GM23248 (cell line): ENCODE data around the gene PDGFC. TPM values are rescaled to one million over a fixed set of nuclear protein-coding genes. Genes with fewer than 3 reads are reported as not detected.
A peak's percentile ranks its signal among the peaks of the same experiment; 100 is the strongest.

Experiments
- DNase-seq: peaks from one replicate; pipeline ENCODE4 v3.0.0-alpha.2; 2015
- H2AFZ ChIP-seq: fragments of 200-600 bp; sonication (generic); 2 replicates; pipeline ENCODE4 v1.6.1; 2016; ENCODE audit warnings: antibody characterized with exemption
- H3F3A ChIP-seq: fragments of 200-600 bp; sonication (generic); 2 replicates; pipeline ENCODE4 v1.6.1; 2016; ENCODE audit warnings: mild to moderate bottlenecking, antibody characterized with exemption, mixed run types; ENCODE audit not compliant: insufficient read depth
- H3K27ac ChIP-seq: fragments of 200-600 bp; sonication (generic); 2 replicates; pipeline ENCODE4 v1.5.1; 2016; ENCODE audit warnings: mild to moderate bottlenecking
- H3K27me3 ChIP-seq: fragments of 200-600 bp; sonication (generic); replicated peaks from 2 replicates; pipeline ENCODE4 v1.6.1; 2016; ENCODE audit warnings: mild to moderate bottlenecking; ENCODE audit not compliant: insufficient read depth
- H3K36me3 ChIP-seq: fragments of 200-600 bp; sonication (generic); 2 replicates; pipeline ENCODE4 v1.6.1; 2016; ENCODE audit warnings: low read depth, mild to moderate bottlenecking
- H3K4me1 ChIP-seq: fragments of 200-600 bp; sonication (generic); 2 replicates; pipeline ENCODE4 v1.6.1; 2016; ENCODE audit warnings: mild to moderate bottlenecking; ENCODE audit not compliant: insufficient read depth
- H3K4me2 ChIP-seq: fragments of 200-600 bp; sonication (generic); one replicate; pipeline ENCODE4 v1.6.1; 2016; ENCODE audit warnings: mild to moderate bottlenecking; ENCODE audit not compliant: unreplicated experiment
- H3K4me3 ChIP-seq: fragments of 200-600 bp; sonication (generic); 2 replicates; pipeline ENCODE4 v1.5.1; 2016; ENCODE audit warnings: mild to moderate bottlenecking
- H3K79me2 ChIP-seq: fragments of 200-600 bp; sonication (generic); 2 replicates; pipeline ENCODE4 v1.6.1; 2016; ENCODE audit warnings: mild to moderate bottlenecking; ENCODE audit not compliant: insufficient read depth
- H3K9ac ChIP-seq: fragments of 200-600 bp; sonication (generic); 2 replicates; pipeline ENCODE4 v1.6.1; 2016; ENCODE audit warnings: mild to moderate bottlenecking
- H3K9me2 ChIP-seq: fragments of 200-600 bp; sonication (generic); 2 replicates; pipeline ENCODE4 v1.6.1; 2016; ENCODE audit warnings: mixed run types, mild to moderate bottlenecking, moderate library complexity; ENCODE audit not compliant: insufficient read depth
- H3K9me3 ChIP-seq: fragments of 200-600 bp; sonication (generic); one replicate; pipeline ENCODE4 v1.6.1; 2017; ENCODE audit warnings: low read depth
- H4K20me1 ChIP-seq: fragments of 200-600 bp; sonication (generic); 2 replicates; pipeline ENCODE4 v1.6.0; 2016; ENCODE audit not compliant: insufficient read depth
- EZH2 ChIP-seq: fragments of 200-600 bp; sonication (generic); IDR thresholded peaks from 2 replicates; pipeline ENCODE4 v1.6.1; 2018; ENCODE audit warnings: antibody characterized with exemption, mild to moderate bottlenecking; ENCODE audit not compliant: insufficient read depth, poor library complexity, severe bottlenecking
- EZH2phosphoT487 ChIP-seq: fragments of 200-600 bp; sonication (generic); IDR thresholded peaks from 2 replicates; pipeline ENCODE4 v1.6.1; 2018; ENCODE audit warnings: antibody characterized with exemption, moderate library complexity, mild to moderate bottlenecking, low read depth; ENCODE audit not compliant: insufficient read depth
- WGBS, 2 experiments: methylation state at CpG; one replicate each; pipeline ENCODE4 v1.1.6; 2015 to 2017; ENCODE audit warnings: low lambda C conversion rate in 2 of 2, low coverage in 1 of 2; ENCODE audit errors: missing lambda C conversion rate in 2 of 2; 5-methylcytosine and 5-hydroxymethylcytosine counted together
- in situ Hi-C: fragments of 300-500 bp; cut with MboI; formaldehyde crosslinking; loops from 2 replicates; pipeline ENCODE4 v1.15.0; 2020
- polyA plus RNA-seq: library from polyadenylated mRNA; unstranded; fragments of >200 nt; fragmentation: Nextera tagmentation; extraction: Ambion mirVana; gene quantifications from 2 replicates; pipeline ENCODE4 v1.2.1, GENCODE V29; 2016
- total RNA-seq: library from RNA; depleted of rRNA; stranded (reverse); fragments of >200 nt; shearing (Covaris generic); gene quantifications from 2 replicates; pipeline ENCODE4 v1.2.3, GENCODE V29; 2014

Gene PDGFC
- total and polyA plus RNA-seq, 2 experiments from 2014 or later = 26.5 to 64.4 TPM

- H3K36me3 ChIP-seq = no peaks in the 10 kb centered on the region
- H3K4me3 ChIP-seq = no peak overlapping the region
- WGBS, 2 experiments = 95 to 98% methylated on average over 3 of the region's 3 CpGs
- H3F3A ChIP-seq = peaks cover 14% of the 10 kb centered on the region
- no peak overlapping the region for H3K4me2 ChIP-seq
- H3K9me3 ChIP-seq = no peaks in the 10 kb centered on the region
- no peaks in the 10 kb centered on the region for H4K20me1 ChIP-seq
- no peak for TF ChIP-seq EZH2
- no peak for TF ChIP-seq EZH2phosphoT487
- H3K9ac ChIP-seq = no peak overlapping the region
- peaks cover 28% of the 10 kb centered on the region for H3K4me1 ChIP-seq
- no peak overlapping the region for H2AFZ ChIP-seq
- DNase-seq = no peak
- no peaks in the 10 kb centered on the region for H3K27me3 ChIP-seq
- H3K79me2 ChIP-seq = peaks cover 39% of the 10 kb centered on the region
- no peak overlapping the region for H3K27ac ChIP-seq
- in situ Hi-C loops = no loop called here
- no peaks in the 10 kb centered on the region for H3K9me2 ChIP-seq
Measured at GRCh38 chr4:156784970-156785369, 186.6 kb downstream of the PDGFC start.

DNA sequence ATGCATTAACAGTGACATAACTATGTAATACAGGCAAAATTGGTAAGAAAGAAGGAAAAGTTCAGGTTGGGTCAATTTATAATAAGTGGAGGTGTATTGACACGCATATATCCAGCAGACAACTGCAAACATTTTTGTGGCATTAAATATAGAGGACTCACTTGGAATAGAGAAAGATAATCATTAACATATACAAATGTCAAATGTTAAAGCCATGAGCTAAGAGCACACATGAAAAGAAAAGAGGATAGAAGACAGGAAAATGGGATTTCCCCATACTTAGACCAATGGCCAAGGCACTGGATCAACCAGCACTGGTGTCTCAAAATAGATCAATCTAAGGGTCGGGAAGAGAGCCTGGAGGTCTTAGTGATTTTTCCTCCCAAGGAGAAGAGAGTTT is 187.6 kb downstream of the PDGFC start:
- no peaks in the 10 kb centered on the region for H3K36me3 ChIP-seq
- peaks cover 32% of the 10 kb centered on the region for H3K79me2 ChIP-seq
- H3K4me1 ChIP-seq = peaks cover 37% of the 10 kb centered on the region
- H3K9me2 ChIP-seq = no peaks in the 10 kb centered on the region
- H2AFZ ChIP-seq = no peak overlapping the region
- H3K27me3 ChIP-seq = no peaks in the 10 kb centered on the region
- H4K20me1 ChIP-seq = no peaks in the 10 kb centered on the region
- TF ChIP-seq EZH2 (no peak), EZH2phosphoT487 (no peak)
- H3K4me2 ChIP-seq = no peak overlapping the region
- H3K9ac ChIP-seq = no peak overlapping the region
- no peak overlapping the region for H3K4me3 ChIP-seq
- no peak overlapping the region for H3K27ac ChIP-seq
- no peaks in the 10 kb centered on the region for H3K9me3 ChIP-seq
- H3F3A ChIP-seq = peaks cover 24% of the 10 kb centered on the region
- 93 to 100% methylated on average over 2 of the region's 2 CpGs for WGBS, 2 experiments
- DNase-seq = no peak
- in situ Hi-C loops = no loop called here

DNA sequence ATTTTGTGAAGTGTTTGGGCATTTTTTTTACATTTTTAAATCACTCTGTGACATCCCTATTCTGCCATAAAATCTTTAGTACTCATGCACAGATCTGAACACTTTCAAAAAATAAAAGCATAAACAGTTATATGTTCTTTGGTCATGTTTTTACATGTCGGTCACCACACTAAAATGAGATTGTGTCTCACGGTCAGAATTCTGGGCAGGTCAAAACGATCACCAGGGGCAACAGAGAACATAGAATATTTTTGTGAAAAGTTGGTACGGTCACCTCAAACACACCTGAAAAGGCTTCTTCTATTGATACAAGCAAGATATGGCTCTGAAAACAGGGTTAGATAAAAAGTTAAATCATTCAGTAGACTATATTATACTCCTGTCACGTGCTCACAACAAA is 189.1 kb downstream of the PDGFC start:
- no peaks in the 10 kb centered on the region for H3K9me3 ChIP-seq
- H3K36me3 ChIP-seq = no peaks in the 10 kb centered on the region
- H3K4me2 ChIP-seq = peak overlapping the region; percentile 21
- H3K4me3 ChIP-seq = no peak overlapping the region
- no peak overlapping the region for H3K27ac ChIP-seq
- no peaks in the 10 kb centered on the region for H3K27me3 ChIP-seq
- no peak for DNase-seq
- peaks cover 30% of the 10 kb centered on the region for H3K79me2 ChIP-seq
- H2AFZ ChIP-seq = no peak overlapping the region
- H3F3A ChIP-seq = peaks cover 38% of the 10 kb centered on the region
- no peak overlapping the region for H3K9ac ChIP-seq
- 92 to 95% methylated on average over 5 of the region's 5 CpGs for WGBS, 2 experiments
- H3K9me2 ChIP-seq = no peaks in the 10 kb centered on the region
- TF ChIP-seq EZH2 = no peak
- no peak for TF ChIP-seq EZH2phosphoT487
- in situ Hi-C loops = no loop called here
- H4K20me1 ChIP-seq = no peaks in the 10 kb centered on the region
- peaks cover 51% of the 10 kb centered on the region for H3K4me1 ChIP-seq

GRCh38 chr4:156781852-156782251 is 189.7 kb downstream of the PDGFC start:
- Histone ChIP-seq H3K36me3 (no peaks in the 10 kb centered on the region), H3K4me1 (peaks cover 52% of the 10 kb centered on the region), H3K4me3 (0 out of 2 replicates have a peak overlapping the region, but pooled peaks have one; percentile 6), H2AFZ (no peak overlapping the region), H3K79me2 (peaks cover 36% of the 10 kb centered on the region), H3K9me2 (no peaks in the 10 kb centered on the region), H3K4me2 (peak overlapping the region; percentile 21), H3K27ac (no peak overlapping the region), H3K27me3 (no peaks in the 10 kb centered on the region), H3F3A (peaks cover 41% of the 10 kb centered on the region), H3K9ac (no peak overlapping the region), H3K9me3 (no peaks in the 10 kb centered on the region), H4K20me1 (no peaks in the 10 kb centered on the region)
- TF ChIP-seq EZH2phosphoT487 (no peak), EZH2 (no peak)
- in situ Hi-C loops = no loop called here
- 6 to 10% methylated on average over 2 of the region's 2 CpGs for WGBS, 2 experiments
- peak; percentile 62 for DNase-seq

- peak overlapping the region; percentile 63 for H3K4me2 ChIP-seq
- H3K27me3 ChIP-seq = no peaks in the 10 kb centered on the region
- H3K9me2 ChIP-seq = no peaks in the 10 kb centered on the region
- TF ChIP-seq EZH2phosphoT487 (no peak), EZH2 (no peak)
- no peaks in the 10 kb centered on the region for H4K20me1 ChIP-seq
- H3F3A ChIP-seq = peaks cover 47% of the 10 kb centered on the region
- no peaks in the 10 kb centered on the region for H3K9me3 ChIP-seq
- DNase-seq = peak; percentile 81
- in situ Hi-C loops = no loop called here
- peak overlapping the region; percentile 87 for H3K27ac ChIP-seq
- H2AFZ ChIP-seq = no peak overlapping the region
- WGBS, 2 experiments = 4 to 6% methylated on average over 1 of the region's 1 CpG
- no peaks in the 10 kb centered on the region for H3K36me3 ChIP-seq
- H3K9ac ChIP-seq = peak overlapping the region; percentile 40; the same call in 1 of the 2 replicates
- peak overlapping the region; percentile 18; the same call in 1 of the 2 replicates for H3K4me3 ChIP-seq
- peaks cover 36% of the 10 kb centered on the region for H3K79me2 ChIP-seq
- peaks cover 67% of the 10 kb centered on the region for H3K4me1 ChIP-seq
Measured at GRCh38 chr4:156779774-156780173, 191.8 kb downstream of the PDGFC start.
